ENCODE results near the gene CNR1.

CNR1 gene

GRCh38 chr6:88107241-88107640 is 58.9 kb downstream of the CNR1 start:
- H3K36me3 ChIP-seq (ENCODE audit: control insufficient read depth, insufficient read depth, low read length), result no peaks in the 10 kb centered on the region
- no peaks in the 10 kb centered on the region for H3K4me1 ChIP-seq (ENCODE audit: control insufficient read depth, insufficient read depth, low read length)
- no peak overlapping the region for H3K9ac ChIP-seq (ENCODE audit: low read depth, low read length)
- no peak overlapping the region for H3K4me3 ChIP-seq (ENCODE audit: low read depth, low read length)
- no peaks in the 10 kb centered on the region for H3K9me3 ChIP-seq (ENCODE audit: control insufficient read depth, insufficient read depth, low read length)
- no peaks in the 10 kb centered on the region for H3K27me3 ChIP-seq (ENCODE audit: control insufficient read depth, insufficient read depth, low read length)

GRCh38 chr6:88105741-88106340 is 60.3 kb downstream of the CNR1 start:
- Histone ChIP-seq H3K36me3 (ENCODE audit: control insufficient read depth, insufficient read depth, low read length) (no peaks in the 10 kb centered on the region), H3K9me3 (ENCODE audit: control insufficient read depth, insufficient read depth, low read length) (no peaks in the 10 kb centered on the region), H3K27me3 (ENCODE audit: control insufficient read depth, insufficient read depth, low read length) (no peaks in the 10 kb centered on the region), H3K4me1 (ENCODE audit: control insufficient read depth, insufficient read depth, low read length) (no peaks in the 10 kb centered on the region), H3K9ac (ENCODE audit: low read depth, low read length) (no peak overlapping the region), H3K4me3 (ENCODE audit: low read depth, low read length) (no peak overlapping the region)

All from iPS-15b (cell line).